Fibroblast of mammary gland (primary cell): ENCODE data around the gene CHD9NB.

ENCODE experiments used
- DNase-seq: peaks from one replicate; pipeline ENCODE4 v3.0.0-alpha.2; 2010; ENCODE audit warnings: low read depth
- H3K4me3 ChIP-seq: 2 replicates; pipeline ENCODE4 v1.5.1; 2011; ENCODE audit warnings: low read depth, mild to moderate bottlenecking, low read length, moderate library complexity; ENCODE audit not compliant: control insufficient read depth
- TF ChIP-seq, protein P1 (sequence below): conservative IDR thresholded peaks from 2 replicates; pipeline ENCODE4 v1.5.1; 2011; ENCODE audit warnings: low read depth, low read length, inconsistent platforms; ENCODE audit not compliant: control insufficient read depth, insufficient read depth

The CHD9NB gene

GRCh38 chr16:53090286-53090590, 37.5 kb upstream of the CHD9NB start:
- no peak overlapping the region for H3K4me3 ChIP-seq
- no peak for DNase-seq
- TF ChIP-seq, protein P1, sequence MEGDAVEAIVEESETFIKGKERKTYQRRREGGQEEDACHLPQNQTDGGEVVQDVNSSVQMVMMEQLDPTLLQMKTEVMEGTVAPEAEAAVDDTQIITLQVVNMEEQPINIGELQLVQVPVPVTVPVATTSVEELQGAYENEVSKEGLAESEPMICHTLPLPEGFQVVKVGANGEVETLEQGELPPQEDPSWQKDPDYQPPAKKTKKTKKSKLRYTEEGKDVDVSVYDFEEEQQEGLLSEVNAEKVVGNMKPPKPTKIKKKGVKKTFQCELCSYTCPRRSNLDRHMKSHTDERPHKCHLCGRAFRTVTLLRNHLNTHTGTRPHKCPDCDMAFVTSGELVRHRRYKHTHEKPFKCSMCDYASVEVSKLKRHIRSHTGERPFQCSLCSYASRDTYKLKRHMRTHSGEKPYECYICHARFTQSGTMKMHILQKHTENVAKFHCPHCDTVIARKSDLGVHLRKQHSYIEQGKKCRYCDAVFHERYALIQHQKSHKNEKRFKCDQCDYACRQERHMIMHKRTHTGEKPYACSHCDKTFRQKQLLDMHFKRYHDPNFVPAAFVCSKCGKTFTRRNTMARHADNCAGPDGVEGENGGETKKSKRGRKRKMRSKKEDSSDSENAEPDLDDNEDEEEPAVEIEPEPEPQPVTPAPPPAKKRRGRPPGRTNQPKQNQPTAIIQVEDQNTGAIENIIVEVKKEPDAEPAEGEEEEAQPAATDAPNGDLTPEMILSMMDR: no peak

- no peak overlapping the region for H3K4me3 ChIP-seq
- TF ChIP-seq, protein P1: no peak
- DNase-seq: peak; percentile 64
These were observed 37.0 kb upstream of the CHD9NB start for GRCh38 chr16:53089434-53090285.

- TF ChIP-seq, protein P1: no peak
- H3K4me3 ChIP-seq: no peak overlapping the region
- peak; percentile 87 for DNase-seq
These were observed 34.4 kb upstream of the CHD9NB start for GRCh38 chr16:53087101-53087500.

- H3K4me3 ChIP-seq: no peak overlapping the region
- TF ChIP-seq, protein P1: no peak
- peak; percentile 80 for DNase-seq
These were observed 33.3 kb upstream of the CHD9NB start for GRCh38 chr16:53085931-53086421.

DNA sequence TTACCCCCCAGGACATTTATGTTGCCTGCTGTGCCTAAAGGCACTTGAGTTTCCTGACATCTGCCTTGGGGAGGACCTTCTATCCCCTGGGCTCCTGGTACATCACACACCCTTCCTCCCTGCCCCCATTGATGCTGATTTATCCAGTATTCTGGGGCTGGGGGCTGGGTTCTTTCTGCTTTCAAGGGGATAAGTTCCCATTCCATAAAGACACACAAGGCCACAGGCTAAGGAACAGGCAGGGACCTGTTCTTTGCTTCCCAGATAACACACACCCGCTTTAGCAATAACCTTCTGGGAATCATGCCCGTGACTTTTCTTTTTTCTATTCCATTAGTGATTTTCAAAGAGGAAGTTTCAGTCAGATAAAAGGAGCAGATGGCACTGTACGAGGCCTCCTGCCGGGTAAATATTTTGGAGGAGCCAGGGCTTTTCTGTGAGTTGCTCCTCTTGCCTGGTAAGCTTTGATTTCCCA, 32.7 kb upstream of the CHD9NB start:
- peak; percentile 54 for DNase-seq
- TF ChIP-seq, protein P1: no peak

DNA sequence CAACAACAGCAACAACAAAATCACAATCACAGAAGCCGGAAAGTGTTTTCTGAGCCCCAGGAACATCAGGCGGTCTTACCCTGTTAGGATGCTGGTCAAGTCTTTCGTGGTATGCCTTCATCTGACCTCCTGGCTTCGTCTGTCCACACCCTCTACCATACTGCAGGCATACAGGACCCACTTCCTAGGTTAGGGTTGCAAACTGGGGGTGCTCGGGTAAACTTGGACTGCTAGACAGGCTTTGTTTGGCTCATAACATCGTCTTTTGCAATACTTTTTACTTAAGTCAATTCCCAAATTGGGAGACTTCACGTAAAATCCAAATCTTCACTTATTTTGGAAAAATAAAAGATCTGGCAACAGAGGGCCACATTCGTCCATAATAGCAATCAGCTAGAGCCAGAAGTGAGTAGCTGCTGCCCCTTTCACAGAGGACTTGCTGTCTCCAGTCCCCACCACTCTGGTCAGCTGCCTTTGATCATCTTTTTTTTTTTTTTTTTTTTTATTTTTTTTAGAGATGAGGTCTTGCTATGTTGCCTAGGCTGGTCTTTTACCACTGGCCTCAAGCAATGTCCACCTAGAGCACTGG, 32.1 kb upstream of the CHD9NB start:
- H3K4me3 ChIP-seq: no peak overlapping the region
- TF ChIP-seq, protein P1: no peak
- DNase-seq: no peak

More for the DNA sequence above, 32.7 kb upstream of the CHD9NB start:
- H3K4me3 ChIP-seq: no peak overlapping the region
